HG03066 (cell line): ENCODE data around the gene KCNQ2.
"Not testable (repeated sequence)": the region's sequence is repeated elsewhere in the genome, so short reads cannot be mapped to it uniquely, and the experiment has no call there.

Source experiments
- ATAC-seq: cut with Tn5 transposase; IDR thresholded peaks from one replicate; pipeline ENCODE4 v1.9.1; 2021; ENCODE audit warnings: low read depth; ENCODE audit not compliant: unreplicated experiment

The KCNQ2 gene

DNA sequence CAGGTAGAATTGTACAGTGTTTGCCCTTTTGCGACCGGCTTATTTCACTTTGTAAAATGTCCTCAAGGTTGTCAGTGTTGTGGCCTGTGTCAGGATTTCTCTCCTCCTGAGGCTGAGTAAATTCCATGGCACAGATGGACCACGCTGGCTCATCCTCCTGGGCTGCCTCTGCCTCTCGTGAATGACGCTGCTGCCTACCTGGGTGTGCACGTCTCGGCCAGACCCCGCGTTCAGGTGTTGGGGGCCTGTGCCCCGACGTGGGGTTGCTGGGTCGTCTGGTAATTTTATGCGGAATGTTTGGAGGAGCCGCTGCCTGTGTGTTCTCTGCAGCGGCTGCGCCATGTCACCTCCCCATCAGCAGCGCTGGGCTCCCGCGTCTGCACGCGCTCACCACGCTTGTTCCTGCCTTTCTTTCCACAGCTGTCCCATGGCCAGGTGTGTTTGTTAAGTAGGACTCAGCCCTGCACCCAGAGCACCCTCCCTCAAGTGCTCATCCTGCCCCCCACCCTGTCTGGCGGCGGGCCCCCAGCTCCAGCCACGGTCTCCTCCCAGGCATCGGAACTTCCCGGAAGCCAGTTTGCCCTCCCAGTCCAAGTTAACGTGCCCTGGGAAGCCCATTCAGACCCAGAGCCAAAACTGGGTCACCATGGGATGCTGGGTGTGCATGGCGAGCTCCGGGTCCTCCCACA is 75.2 kb downstream of the KCNQ2 start:
- ATAC-seq = no peak

GRCh38 chr20:63396300-63396699 is 76.2 kb downstream of the KCNQ2 start:
- no peak for ATAC-seq

GRCh38 chr20:63395723-63396122 is 76.7 kb downstream of the KCNQ2 start:
- no peak for ATAC-seq

DNA sequence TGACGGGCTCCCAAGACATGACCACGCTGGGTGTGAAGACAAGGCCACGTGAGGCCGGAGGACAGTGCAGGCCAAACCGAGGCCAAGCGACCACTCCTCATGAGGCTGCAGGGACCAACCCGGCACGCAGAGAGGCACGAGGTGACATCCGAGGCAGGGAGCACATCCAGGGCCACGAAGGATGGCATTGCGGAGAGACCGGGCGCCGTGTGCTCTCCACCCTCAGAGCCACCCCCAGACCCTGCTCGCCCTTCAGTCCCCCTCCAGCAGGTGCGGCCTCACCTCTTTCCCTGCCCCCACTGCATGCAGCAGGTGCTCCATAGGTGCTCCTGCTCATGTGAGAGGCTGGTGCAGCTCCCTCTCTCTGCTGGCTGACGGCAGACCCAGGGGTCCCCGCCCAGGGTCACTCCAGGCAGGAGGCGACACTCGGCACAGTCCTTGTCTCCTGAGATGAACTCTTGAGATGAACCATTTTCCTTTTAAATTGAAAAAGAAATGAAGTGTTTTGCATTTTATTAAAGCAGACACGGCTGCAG is 77.5 kb downstream of the KCNQ2 start:
- ATAC-seq = no peak

GRCh38 chr20:63394069-63394919 is 78.2 kb downstream of the KCNQ2 start:
- ATAC-seq = no peak

DNA sequence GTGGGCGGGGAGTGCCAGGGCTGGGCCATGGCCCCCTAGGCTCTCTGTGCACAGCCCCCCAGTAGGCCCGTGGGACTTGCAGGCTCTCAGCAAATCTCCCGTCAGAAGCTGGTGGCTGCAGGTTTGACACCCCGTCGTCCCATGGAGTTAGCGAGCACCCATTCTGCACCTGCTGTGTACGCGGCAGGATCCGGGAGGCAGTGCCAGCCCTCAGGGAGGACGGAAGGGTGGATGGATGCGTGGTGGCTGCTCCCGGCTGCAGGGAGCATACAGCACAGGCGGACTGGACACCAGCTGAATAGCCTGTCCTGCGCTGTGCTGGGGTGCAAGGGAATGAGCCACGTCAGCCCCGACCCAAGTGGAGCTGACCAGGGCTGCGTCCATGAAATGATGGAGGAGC is 78.9 kb downstream of the KCNQ2 start:
- no peak for ATAC-seq

GRCh38 chr20:63392465-63393365 is 79.7 kb downstream of the KCNQ2 start:
- no peak for ATAC-seq

- ATAC-seq = no peak
These were observed 84.5 kb downstream of the KCNQ2 start for GRCh38 chr20:63387917-63388316.

DNA sequence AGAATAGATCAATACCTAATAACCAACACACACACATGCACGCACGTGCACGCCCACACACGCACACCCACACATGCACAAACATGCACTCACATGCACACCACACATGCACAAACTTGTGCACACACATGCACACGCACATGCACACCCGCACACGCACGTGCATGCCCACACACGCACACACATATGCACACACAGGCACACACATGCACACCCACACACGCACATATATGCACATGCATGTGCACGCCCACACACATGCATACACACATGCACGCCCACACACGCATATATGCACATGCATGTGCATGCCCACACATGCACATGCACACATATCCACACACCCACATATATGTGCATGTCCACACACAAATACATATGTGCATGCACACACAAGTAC is 85.1 kb downstream of the KCNQ2 start:
- no peak for ATAC-seq

- ATAC-seq = no peak
These were observed 86.0 kb downstream of the KCNQ2 start for GRCh38 chr20:63386491-63386890.

- no peak for ATAC-seq
These were observed 86.6 kb downstream of the KCNQ2 start for GRCh38 chr20:63385819-63386218.

DNA sequence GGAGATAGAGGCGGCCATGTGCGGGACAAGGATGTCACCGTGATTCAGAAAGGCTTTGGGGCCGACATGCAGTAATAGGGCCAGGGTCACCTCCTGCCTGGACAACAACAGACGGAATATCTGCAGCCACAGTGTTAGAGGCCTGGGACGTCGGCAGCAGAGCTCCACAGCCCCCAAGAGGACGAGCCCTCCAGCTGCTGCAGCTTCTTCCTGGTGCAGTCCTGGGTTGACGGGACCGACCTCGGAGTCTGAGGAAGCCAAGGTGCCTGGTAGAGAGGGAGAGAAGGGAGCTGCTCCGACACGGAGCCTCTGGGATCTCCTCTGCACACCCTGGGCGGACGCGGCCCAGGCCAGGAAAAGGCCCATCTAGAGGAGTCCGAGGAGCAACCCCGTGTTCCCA is 88.1 kb downstream of the KCNQ2 start:
- no peak for ATAC-seq

DNA sequence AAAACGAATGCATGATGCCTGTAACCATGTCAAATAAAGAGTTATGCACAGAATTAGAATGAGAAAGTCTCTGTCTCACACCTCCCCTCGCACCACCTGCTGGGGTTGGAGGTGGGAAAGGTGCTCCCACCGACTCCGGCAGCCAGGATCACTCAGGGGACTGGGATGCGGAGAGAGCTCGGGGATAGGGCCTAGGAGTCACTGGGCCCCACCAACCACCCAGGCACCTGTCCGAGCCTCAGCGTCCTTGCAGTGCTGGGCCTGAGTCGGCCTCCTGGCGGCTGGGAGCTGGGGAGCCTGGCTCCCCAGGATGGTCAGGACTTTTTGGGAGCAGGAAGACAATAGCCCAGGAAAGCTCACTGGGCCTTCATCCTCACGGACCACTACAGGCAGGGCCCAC is 88.9 kb downstream of the KCNQ2 start:
- ATAC-seq = no peak

DNA sequence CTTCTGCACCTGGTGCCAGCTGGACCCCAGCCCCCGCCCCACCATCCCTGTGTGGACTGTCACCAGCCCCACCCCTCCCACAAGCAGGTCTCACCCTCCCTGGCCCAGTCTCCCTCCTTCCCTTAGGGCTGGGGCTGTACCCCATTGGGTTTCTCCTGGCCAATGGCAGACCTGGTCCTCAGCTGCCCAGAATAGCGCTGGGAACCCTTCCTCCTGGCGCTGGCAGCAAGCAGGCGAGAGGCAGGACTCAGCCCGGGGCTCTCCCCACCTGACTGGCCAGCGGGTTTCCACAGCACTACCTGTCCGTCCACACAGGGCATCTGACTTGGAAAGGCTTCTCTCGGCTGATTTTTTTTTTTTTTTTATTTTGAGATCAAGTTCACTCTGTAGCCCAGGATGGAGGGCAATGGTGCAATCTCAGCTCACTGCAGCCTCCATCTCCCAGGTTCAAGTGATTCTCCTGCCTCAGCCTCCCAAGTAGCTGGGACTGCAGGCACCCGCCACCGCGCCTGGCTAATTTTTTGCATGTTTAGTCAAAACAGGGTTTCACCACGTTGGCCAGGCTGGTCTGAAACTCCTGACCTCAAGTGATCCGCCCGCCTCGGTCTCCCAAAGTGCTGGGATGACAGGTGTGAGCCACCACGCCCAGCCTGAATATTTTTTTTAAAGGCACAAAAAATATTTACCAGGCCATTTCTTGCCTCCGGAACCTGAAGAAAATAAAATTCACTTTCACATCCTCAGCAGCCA is 89.7 kb downstream of the KCNQ2 start:
- ATAC-seq = no peak

DNA sequence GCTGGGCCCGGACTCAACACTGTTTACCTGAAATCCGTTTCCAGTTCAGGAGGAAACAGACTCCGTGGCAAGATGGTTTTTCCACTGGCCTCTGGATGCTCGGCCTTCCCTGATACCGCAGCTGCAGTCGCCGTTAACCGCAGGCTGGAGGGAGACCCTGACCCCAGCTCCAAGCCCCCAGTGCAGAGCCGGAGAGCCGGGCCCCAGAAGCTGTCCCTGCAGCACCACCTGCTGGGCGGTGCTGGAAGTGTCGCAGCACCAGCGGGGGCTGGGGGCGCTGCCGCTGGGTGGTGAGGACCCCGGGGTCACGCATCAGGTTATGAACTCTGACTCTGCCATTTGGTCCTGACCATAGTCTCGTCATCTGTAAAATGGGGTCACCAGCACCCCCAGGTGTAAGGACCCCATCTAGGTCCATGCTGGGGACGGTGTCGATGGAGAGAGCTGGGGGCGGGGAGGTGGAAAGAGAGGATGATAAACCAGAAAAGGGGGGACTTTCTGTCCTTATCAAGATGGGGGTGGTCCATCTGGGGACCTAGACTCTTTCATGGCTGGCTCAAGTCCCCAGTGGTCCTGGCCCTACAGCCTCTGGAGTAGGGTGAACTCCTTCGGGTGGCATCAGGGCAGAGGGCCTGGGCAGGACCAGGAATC is 90.5 kb downstream of the KCNQ2 start:
- ATAC-seq = no peak

DNA sequence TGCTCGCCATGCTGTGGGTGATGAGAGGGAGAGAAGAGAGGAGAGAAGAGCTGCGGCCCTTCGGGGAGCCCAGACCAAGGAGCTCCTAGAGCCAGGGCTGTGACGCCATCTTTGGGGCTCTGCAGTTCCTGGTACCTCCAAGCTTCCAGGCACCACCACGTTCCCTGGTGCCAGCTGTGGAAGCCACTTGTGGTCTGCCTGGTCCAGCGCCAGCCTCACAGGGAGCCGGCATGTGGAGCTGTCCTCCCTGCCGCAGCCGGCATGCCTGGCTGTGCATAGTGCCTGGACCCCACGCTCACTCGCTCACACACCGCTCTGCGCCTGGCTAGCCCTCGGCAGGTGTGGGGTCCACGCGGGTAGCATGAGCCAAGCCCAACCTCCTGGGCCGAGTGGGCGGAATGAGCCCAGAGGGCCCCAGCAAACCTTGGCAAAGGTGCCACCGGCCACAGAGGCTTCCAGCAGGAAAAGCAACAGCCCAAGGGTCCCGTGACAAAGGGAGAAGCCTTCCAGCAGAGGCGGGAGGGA is 92.0 kb downstream of the KCNQ2 start:
- ATAC-seq = no peak

- not testable (repeated sequence) for ATAC-seq
These were observed 92.6 kb downstream of the KCNQ2 start for GRCh38 chr20:63379872-63380271.

- ATAC-seq = no peak
These were observed 93.2 kb downstream of the KCNQ2 start for GRCh38 chr20:63379296-63379695.

DNA sequence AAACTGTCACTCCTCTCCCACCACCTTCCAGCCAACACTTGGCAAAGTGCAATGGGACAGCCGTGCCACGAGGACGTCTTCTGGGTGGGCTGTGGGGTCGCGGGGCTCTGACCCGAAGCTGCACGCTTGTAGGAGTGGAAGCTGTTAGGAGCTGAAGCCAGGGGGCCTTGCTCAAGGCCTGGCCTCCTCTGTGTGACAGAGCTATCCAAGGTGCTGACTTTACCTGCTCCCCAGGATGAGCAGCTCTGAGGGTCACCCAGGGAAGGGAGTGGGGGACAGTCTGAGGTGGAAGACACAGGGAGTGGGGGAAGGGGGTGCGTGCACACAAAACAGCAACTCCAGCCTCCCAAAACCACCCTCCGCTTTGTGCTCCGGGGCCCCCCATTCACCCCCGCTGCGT is 93.8 kb downstream of the KCNQ2 start:
- no peak for ATAC-seq
